HL-60 (cell line): ENCODE measurements around the gene YWHAE.

Source experiments
- DNase-seq, 2 experiments: peaks; one replicate each; pipeline ENCODE4 v3.0.0-alpha.2; 2010 to 2020; ENCODE audit warnings: low read depth in 1 of 2, low spot score in 1 of 2
- H3K27ac ChIP-seq: fragments of 250-450 bp; sonication (Bioruptor Pico); replicated peaks from 2 replicates; pipeline ENCODE4 v1.5.1; 2020; ENCODE audit warnings: mild to moderate bottlenecking, moderate library complexity
- H3K27me3 ChIP-seq: fragments of 250-450 bp; sonication (Bioruptor Pico); 2 replicates; pipeline ENCODE4 v1.5.1; 2021; ENCODE audit warnings: mild to moderate bottlenecking, moderate library complexity; ENCODE audit not compliant: insufficient read depth, poor library complexity, severe bottlenecking
- H3K4me3 ChIP-seq: replicated peaks from 2 replicates; pipeline ENCODE4 v1.5.1; 2011; ENCODE audit warnings: mild to moderate bottlenecking, control low read depth, low read length; ENCODE audit not compliant: insufficient read depth
- CTCF ChIP-seq: IDR thresholded peaks from one replicate; pipeline ENCODE4 v1.5.1; 2011; ENCODE audit warnings: low read length, control low read depth, inconsistent platforms; ENCODE audit not compliant: insufficient read depth
- GABPA ChIP-seq: IDR thresholded peaks from 2 replicates; pipeline ENCODE4 v1.6.1; 2012; ENCODE audit warnings: low read depth
- POLR2AphosphoS5 ChIP-seq: IDR thresholded peaks from 2 replicates; pipeline ENCODE4 v1.6.1; 2012; ENCODE audit warnings: low read depth
- SPI1 ChIP-seq: IDR thresholded peaks from 2 replicates; pipeline ENCODE4 v1.6.1; 2012; ENCODE audit warnings: low read depth, mild to moderate bottlenecking, borderline replicate concordance
- TF ChIP-seq, protein P1 (sequence below): IDR thresholded peaks from 2 replicates; pipeline ENCODE4 v1.6.1; 2012; ENCODE audit warnings: low read depth; ENCODE audit not compliant: insufficient replicate concordance

YWHAE gene

GRCh38 chr17:1368588-1368987 lies 31.4 kb downstream of the YWHAE start:
- DNase-seq, result no peak
- TF ChIP-seq, protein P1, sequence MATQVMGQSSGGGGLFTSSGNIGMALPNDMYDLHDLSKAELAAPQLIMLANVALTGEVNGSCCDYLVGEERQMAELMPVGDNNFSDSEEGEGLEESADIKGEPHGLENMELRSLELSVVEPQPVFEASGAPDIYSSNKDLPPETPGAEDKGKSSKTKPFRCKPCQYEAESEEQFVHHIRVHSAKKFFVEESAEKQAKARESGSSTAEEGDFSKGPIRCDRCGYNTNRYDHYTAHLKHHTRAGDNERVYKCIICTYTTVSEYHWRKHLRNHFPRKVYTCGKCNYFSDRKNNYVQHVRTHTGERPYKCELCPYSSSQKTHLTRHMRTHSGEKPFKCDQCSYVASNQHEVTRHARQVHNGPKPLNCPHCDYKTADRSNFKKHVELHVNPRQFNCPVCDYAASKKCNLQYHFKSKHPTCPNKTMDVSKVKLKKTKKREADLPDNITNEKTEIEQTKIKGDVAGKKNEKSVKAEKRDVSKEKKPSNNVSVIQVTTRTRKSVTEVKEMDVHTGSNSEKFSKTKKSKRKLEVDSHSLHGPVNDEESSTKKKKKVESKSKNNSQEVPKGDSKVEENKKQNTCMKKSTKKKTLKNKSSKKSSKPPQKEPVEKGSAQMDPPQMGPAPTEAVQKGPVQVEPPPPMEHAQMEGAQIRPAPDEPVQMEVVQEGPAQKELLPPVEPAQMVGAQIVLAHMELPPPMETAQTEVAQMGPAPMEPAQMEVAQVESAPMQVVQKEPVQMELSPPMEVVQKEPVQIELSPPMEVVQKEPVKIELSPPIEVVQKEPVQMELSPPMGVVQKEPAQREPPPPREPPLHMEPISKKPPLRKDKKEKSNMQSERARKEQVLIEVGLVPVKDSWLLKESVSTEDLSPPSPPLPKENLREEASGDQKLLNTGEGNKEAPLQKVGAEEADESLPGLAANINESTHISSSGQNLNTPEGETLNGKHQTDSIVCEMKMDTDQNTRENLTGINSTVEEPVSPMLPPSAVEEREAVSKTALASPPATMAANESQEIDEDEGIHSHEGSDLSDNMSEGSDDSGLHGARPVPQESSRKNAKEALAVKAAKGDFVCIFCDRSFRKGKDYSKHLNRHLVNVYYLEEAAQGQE, result no peak
- TF ChIP-seq CTCF (no peak), SPI1 (no peak), POLR2AphosphoS5 (no peak), GABPA (no peak)
- H3K27ac ChIP-seq, result no peak overlapping the region
- H3K27me3 ChIP-seq, result no peaks in the 10 kb centered on the region
- no peak overlapping the region for H3K4me3 ChIP-seq

- no peak overlapping the region for H3K27ac ChIP-seq
- no peak for DNase-seq
- no peak overlapping the region for H3K4me3 ChIP-seq
- no peaks in the 10 kb centered on the region for H3K27me3 ChIP-seq
- TF ChIP-seq SPI1 (no peak), CTCF (no peak), GABPA (no peak), POLR2AphosphoS5 (no peak)
- TF ChIP-seq, protein P1, result no peak
These were observed 32.7 kb downstream of the YWHAE start for GRCh38 chr17:1367351-1367745.

GRCh38 chr17:1366234-1366633 lies 33.8 kb downstream of the YWHAE start:
- no peak for TF ChIP-seq CTCF
- TF ChIP-seq, protein P1, result no peak
- no peak for TF ChIP-seq GABPA
- TF ChIP-seq POLR2AphosphoS5, result no peak
- TF ChIP-seq SPI1, result no peak
- no peak overlapping the region for H3K4me3 ChIP-seq
- DNase-seq, result no peak
- no peaks in the 10 kb centered on the region for H3K27me3 ChIP-seq
- no peak overlapping the region for H3K27ac ChIP-seq
